Coronary artery (tissue), 2 donors: ENCODE data around the gene ADAMTSL5.
A peak's percentile ranks its signal among the peaks of the same experiment; 100 is the strongest.
"Not testable (repeated sequence)": the region's sequence is repeated elsewhere in the genome, so short reads cannot be mapped to it uniquely, and the experiment has no call there.

Experiments
- DNase-seq: peaks from one replicate; pipeline ENCODE4 v3.0.0-alpha.2; 2017; ENCODE audit warnings: low spot score
- H3K27ac ChIP-seq, 2 donors: fragments of 200-600 bp; sonication (generic); one replicate each; pipeline ENCODE4 v1.5.1; 2016 to 2019
- H3K4me3 ChIP-seq: fragments of 200-600 bp; sonication (generic); 2 replicates; pipeline ENCODE4 v1.5.1; 2016; ENCODE audit warnings: mild to moderate bottlenecking, moderate library complexity
- CTCF ChIP-seq: fragments of 200-600 bp; sonication (generic); IDR thresholded peaks from one replicate; pipeline ENCODE4 v1.5.1; 2019; ENCODE audit warnings: antibody characterized with exemption

The ADAMTSL5 gene

GRCh38 chr19:1523412-1524286 lies 10.8 kb upstream of the ADAMTSL5 start, which contains the start of gene PLK5:
PLK5 (plus strand) TSS chr19:1524077; CDS start chr19:1526997, 2,920 bp downstream.
- no peak for DNase-seq

GRCh38 chr19:1522838-1523237 lies 10.0 kb upstream of the ADAMTSL5 start:
- no peak overlapping the region for H3K4me3 ChIP-seq
- DNase-seq: no peak
- no peak overlapping the region for H3K27ac ChIP-seq
- no peak for TF ChIP-seq CTCF

More at GRCh38 chr19:1523412-1524286, 10.8 kb upstream of the ADAMTSL5 start, which contains the start of gene PLK5:
- TF ChIP-seq CTCF: no peak
- Histone ChIP-seq H3K4me3 (peak within 1 kb of the TSS; percentile 61), H3K27ac (no peak within 1 kb of the TSS)

- H3K4me3 ChIP-seq: no peak overlapping the region
- H3K27ac ChIP-seq: no peak overlapping the region
- no peak for DNase-seq
- no peak for TF ChIP-seq CTCF
Measured at GRCh38 chr19:1522061-1522460, 9.2 kb upstream of the ADAMTSL5 start.

- DNase-seq: no peak
- H3K27ac ChIP-seq: no peak overlapping the region
- H3K4me3 ChIP-seq: no peak overlapping the region
- no peak for TF ChIP-seq CTCF
Measured at GRCh38 chr19:1521636-1522035, 8.8 kb upstream of the ADAMTSL5 start.

- no peak for DNase-seq
- Histone ChIP-seq H3K4me3 (no peak overlapping the region), H3K27ac (no peak overlapping the region)
- no peak for TF ChIP-seq CTCF
Measured at GRCh38 chr19:1520203-1520780, 7.5 kb upstream of the ADAMTSL5 start.

- not testable (repeated sequence) for H3K27ac ChIP-seq, DNase-seq, H3K4me3 ChIP-seq
Measured at GRCh38 chr19:1519802-1520201, 7.0 kb upstream of the ADAMTSL5 start.

- no peak overlapping the region for H3K27ac ChIP-seq
- H3K4me3 ChIP-seq: no peak overlapping the region
- no peak for DNase-seq
- no peak for TF ChIP-seq CTCF
Measured at GRCh38 chr19:1518471-1518870, 5.7 kb upstream of the ADAMTSL5 start.
